ENCODE measurements around the gene AGAP2.

The AGAP2 gene

DNA sequence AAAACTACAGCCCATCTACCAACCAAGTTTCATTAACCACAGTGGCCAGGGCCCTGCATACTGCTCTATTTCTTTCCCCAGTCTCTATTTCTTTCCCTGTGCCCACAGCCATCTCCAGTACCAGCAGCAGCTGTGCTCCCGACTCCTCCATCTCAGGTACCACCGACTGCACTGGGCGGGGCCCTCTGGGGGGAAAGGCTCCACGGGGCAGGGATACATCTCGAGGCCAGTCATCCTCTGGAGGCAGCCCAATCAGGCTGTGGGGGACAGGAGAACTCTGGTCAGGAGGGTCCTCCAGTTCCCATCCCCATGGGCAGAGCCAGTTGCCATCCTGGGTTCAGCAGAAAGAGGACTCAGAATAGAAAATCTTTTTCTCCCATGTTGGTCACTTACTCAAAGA is 10.5 kb upstream of the AGAP2 start:
- H3K36me3 ChIP-seq (ENCODE audit: control insufficient read depth, insufficient read depth, low read length) = peaks cover 10% of the 10 kb centered on the region

DNA sequence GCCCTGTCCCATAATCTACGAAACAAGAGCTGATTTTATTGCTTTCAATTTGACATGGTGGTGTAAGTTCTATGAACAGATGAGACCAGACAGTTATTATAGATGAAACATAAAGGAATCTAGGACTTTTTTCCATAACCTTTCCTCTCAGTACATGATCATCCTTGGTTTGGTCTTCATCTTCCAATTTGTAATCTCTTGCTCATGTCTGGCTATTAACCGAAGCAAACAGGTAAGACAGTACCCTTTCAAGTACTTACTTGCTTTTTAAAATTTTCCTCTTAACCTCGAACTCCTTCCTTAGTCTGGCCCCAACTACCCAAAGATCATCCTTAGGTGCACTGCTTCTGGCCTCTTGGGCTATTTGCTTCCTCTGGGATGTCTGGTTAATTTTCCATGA is 7.5 kb upstream of the AGAP2 start:
- no peak for DNase-seq (ENCODE audit: extremely low read depth, insufficient read length)
- TF ChIP-seq, protein P1, sequence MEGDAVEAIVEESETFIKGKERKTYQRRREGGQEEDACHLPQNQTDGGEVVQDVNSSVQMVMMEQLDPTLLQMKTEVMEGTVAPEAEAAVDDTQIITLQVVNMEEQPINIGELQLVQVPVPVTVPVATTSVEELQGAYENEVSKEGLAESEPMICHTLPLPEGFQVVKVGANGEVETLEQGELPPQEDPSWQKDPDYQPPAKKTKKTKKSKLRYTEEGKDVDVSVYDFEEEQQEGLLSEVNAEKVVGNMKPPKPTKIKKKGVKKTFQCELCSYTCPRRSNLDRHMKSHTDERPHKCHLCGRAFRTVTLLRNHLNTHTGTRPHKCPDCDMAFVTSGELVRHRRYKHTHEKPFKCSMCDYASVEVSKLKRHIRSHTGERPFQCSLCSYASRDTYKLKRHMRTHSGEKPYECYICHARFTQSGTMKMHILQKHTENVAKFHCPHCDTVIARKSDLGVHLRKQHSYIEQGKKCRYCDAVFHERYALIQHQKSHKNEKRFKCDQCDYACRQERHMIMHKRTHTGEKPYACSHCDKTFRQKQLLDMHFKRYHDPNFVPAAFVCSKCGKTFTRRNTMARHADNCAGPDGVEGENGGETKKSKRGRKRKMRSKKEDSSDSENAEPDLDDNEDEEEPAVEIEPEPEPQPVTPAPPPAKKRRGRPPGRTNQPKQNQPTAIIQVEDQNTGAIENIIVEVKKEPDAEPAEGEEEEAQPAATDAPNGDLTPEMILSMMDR (IDR thresholded peaks at IDR 0.05; ENCODE audit: insufficient read depth, low read length, poor library complexity, severe bottlenecking) = no peak
- H3K4me3 ChIP-seq (replicated peaks; ENCODE audit: low read depth, low read length) = peak overlapping the region; percentile 96
- H3K27me3 ChIP-seq (replicated peaks; ENCODE audit: control insufficient read depth, insufficient read depth, low read length) = no peaks in the 10 kb centered on the region
- peaks cover 10% of the 10 kb centered on the region for H3K36me3 ChIP-seq (ENCODE audit: control insufficient read depth, insufficient read depth, low read length)

More for the DNA sequence above, 10.5 kb upstream of the AGAP2 start:
- no peak for DNase-seq (ENCODE audit: extremely low read depth, insufficient read length)
- Histone ChIP-seq H3K27me3 (replicated peaks; ENCODE audit: control insufficient read depth, insufficient read depth, low read length) (no peaks in the 10 kb centered on the region), H3K4me3 (replicated peaks; ENCODE audit: low read depth, low read length) (no peak overlapping the region)
- TF ChIP-seq, protein P1 (IDR thresholded peaks at IDR 0.05; ENCODE audit: insufficient read depth, low read length, poor library complexity, severe bottlenecking) = no peak

DNA sequence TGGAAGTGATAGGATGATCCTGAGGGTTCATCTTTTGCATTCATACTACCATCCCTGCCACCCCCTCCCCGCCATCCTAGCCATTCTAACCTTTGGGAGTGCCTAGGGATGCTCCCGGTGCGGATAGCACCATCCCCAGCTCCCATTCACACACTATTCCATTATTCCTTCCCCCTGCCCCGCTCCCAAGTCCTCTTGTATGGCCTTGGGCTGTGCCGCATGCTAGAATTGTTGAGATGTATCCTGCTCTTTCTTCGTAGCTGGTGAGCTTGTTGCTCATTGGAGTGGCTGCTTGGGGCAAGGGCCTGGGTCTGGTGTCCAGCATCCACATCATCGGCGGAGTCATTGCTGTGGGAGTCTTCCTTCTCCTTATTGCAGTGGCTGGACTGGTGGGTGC is 6.9 kb upstream of the AGAP2 start:
- H3K27me3 ChIP-seq (replicated peaks; ENCODE audit: control insufficient read depth, insufficient read depth, low read length) = no peaks in the 10 kb centered on the region
- H3K36me3 ChIP-seq (ENCODE audit: control insufficient read depth, insufficient read depth, low read length) = peaks cover 7% of the 10 kb centered on the region
- DNase-seq (ENCODE audit: extremely low read depth, insufficient read length) = no peak
- TF ChIP-seq, protein P1 (IDR thresholded peaks at IDR 0.05; ENCODE audit: insufficient read depth, low read length, poor library complexity, severe bottlenecking) = no peak
- peak overlapping the region; percentile 96 for H3K4me3 ChIP-seq (replicated peaks; ENCODE audit: low read depth, low read length)

DNA sequence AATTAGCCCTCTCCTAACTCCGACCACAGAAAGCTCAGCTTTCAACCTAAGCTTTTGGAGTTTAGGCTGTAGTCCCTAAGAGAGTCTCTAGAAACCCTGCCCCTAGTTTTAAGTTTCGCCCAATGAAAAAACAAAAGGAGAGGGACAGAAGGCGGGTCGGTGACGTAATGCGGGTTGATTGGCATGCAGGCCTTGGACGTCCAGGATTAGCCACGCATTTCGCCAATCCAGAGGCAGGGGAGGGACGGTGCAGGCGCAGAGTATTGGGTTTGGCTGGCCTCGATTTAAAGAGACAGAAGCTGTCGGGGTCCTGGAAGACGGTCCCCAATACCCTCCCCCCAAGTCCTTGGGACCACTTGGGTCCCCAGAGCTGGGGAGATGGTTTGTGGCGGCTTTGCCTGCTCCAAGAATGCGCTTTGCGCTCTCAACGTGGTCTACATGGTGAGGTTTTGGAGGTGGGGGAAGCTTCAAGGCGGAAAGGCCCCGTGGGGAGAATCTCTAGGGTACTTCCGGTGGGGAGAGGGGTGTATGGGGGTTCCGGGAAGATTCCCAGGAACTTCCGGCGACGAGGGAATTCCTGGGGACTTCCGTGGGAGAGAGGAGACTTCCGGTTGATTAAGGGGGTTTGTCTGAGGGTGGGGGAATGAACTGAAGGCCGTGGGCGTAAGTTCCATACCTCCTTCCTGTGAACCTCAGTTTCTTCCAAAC is 6.4 kb upstream of the AGAP2 start, which contains the start of gene TSPAN31:
TSS of gene TSPAN31 (plus strand) at position 263 of the 708 bp plus-strand sequence. CDS start at position 379, 116 bp downstream.
- H3K27me3 ChIP-seq (replicated peaks; ENCODE audit: control insufficient read depth, insufficient read depth, low read length) = no peaks in the 10 kb centered on the region
- H3K4me3 ChIP-seq (replicated peaks; ENCODE audit: low read depth, low read length) = peak within 1 kb of the TSS; percentile 96
- peak; percentile 88 for DNase-seq (ENCODE audit: extremely low read depth, insufficient read length)
- peaks cover 6% of the 10 kb centered on the region for H3K36me3 ChIP-seq (ENCODE audit: control insufficient read depth, insufficient read depth, low read length)
- TF ChIP-seq, protein P1 (IDR thresholded peaks at IDR 0.05; ENCODE audit: insufficient read depth, low read length, poor library complexity, severe bottlenecking) = no peak

DNA sequence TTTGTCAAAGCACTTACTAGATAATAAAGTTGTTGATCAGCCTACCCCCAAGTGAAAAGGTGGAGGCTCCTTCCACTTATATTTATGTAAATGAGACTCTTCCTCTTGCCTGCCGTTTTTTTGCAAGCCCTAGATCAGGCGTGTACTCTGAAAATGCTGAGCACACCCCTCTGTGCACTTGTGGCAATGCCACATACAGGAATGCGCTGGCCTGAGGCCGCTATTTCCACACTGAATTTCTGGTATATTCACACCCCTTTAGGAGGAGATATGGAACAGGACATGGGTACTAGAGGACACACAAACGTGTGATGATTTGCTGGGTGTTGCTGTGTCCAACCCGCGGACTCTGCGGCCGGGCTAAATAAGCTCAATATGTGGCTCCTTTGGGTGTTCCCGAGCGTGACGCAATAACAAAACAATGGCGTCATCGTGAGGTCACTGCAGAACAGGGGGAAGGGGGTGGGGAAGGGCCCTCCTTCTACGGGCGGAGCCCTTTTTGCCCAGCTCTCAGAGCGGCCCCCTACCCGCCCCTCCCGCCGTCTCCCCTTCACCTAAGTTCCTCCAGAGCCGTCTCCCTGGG is 5.7 kb upstream of the AGAP2 start:
- TF ChIP-seq, protein P1 (IDR thresholded peaks at IDR 0.05; ENCODE audit: insufficient read depth, low read length, poor library complexity, severe bottlenecking) = no peak
- Histone ChIP-seq H3K4me3 (replicated peaks; ENCODE audit: low read depth, low read length) (peak overlapping the region; percentile 96), H3K27me3 (replicated peaks; ENCODE audit: control insufficient read depth, insufficient read depth, low read length) (no peaks in the 10 kb centered on the region), H3K36me3 (ENCODE audit: control insufficient read depth, insufficient read depth, low read length) (peaks cover 9% of the 10 kb centered on the region)
- no peak for DNase-seq (ENCODE audit: extremely low read depth, insufficient read length)

Data from GM06990 (cell line).